ENCODE data around the gene PCYT2.
A peak's percentile ranks its signal among the peaks of the same experiment; 100 is the strongest.

Gene PCYT2

DNA sequence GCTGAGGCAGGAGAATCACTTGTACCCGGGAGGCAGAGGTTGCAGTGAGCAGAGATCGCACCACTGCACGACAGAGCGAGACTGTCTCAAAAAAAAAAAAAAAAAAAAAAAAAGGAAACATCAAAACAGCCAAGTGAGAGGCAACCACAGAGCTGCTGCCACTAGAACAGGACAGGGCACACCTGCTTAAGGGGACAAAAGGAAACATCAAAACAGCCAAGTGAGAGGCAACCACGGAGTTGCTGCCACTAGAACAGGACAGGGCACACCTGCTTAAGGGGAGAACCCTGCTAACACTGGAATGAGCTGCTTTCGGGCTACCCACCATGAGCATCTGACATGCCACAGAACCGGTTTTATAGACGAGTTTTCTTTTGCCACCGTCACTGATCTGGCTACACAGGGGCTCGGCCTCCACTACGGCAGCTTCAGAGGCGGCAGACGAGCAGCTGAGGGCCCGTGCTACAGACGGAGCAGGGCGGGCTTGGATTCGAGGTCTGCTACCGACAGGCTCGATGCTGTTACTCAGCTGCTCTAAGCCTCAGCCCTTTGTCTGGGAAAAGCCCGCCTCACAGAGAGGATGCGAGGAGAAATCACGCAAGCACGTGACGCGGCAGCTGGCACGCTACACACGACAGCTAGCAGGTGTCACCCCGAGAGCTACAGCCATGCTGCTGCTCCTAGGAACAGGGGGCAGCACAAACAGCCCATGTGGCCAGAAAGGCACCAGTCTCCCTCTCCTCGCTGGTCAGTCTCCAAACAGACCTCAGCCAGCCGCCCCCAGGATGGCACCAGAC, 52.8 kb downstream of the PCYT2 start:
- no peak for DNase-seq (ENCODE audit: low read depth)
- H3K4me3 ChIP-seq (ENCODE audit: low read depth, low read length): peak overlapping the region; percentile 99
- TF ChIP-seq, protein P1, sequence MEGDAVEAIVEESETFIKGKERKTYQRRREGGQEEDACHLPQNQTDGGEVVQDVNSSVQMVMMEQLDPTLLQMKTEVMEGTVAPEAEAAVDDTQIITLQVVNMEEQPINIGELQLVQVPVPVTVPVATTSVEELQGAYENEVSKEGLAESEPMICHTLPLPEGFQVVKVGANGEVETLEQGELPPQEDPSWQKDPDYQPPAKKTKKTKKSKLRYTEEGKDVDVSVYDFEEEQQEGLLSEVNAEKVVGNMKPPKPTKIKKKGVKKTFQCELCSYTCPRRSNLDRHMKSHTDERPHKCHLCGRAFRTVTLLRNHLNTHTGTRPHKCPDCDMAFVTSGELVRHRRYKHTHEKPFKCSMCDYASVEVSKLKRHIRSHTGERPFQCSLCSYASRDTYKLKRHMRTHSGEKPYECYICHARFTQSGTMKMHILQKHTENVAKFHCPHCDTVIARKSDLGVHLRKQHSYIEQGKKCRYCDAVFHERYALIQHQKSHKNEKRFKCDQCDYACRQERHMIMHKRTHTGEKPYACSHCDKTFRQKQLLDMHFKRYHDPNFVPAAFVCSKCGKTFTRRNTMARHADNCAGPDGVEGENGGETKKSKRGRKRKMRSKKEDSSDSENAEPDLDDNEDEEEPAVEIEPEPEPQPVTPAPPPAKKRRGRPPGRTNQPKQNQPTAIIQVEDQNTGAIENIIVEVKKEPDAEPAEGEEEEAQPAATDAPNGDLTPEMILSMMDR (IDR thresholded peaks at IDR 0.05; ENCODE audit: insufficient read depth, low read depth, low read length, missing control alignments): no peak

DNA sequence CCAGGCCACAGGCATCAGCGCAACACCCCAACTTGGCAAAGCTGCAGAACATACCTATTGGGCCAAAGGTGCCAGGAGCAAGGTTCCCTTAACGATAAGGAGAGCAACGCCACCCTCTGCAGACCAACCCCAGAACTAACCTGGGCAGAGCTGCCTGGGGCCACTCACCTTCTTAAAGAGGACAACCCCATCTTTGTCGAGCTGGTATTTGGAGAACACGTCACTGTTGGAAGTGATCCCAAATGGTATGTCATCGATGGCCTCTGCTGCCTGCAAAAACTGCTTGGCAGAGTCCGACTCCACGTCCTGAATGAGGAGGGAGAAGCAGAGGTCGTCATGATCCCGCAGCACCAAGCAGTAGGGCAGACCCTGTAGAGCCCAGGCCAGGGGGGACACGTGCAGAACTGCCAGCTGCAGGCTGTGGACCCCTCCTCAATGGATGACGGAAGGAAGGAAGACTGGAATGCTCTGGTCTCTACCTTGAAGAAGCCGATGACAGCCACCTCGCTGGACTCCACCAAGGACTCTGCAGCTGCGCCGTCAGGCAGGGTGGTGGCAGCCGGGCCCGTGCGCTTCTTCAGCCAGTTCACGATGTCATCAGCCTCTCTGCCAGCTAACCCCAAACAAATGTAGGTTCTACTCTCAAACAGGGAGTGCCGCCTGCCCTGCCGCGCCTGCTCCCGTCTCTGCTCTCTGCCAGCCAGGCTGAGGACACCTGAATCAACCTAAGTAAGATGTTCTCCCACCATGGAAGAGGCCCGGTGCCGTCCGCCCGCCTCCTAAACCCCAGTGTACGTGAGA, 56.0 kb downstream of the PCYT2 start:
- peak; percentile 13 for DNase-seq (ENCODE audit: low read depth)
- H3K4me3 ChIP-seq (ENCODE audit: low read depth, low read length): no peak overlapping the region
- TF ChIP-seq, protein P1 (IDR thresholded peaks at IDR 0.05; ENCODE audit: insufficient read depth, low read depth, low read length, missing control alignments): no peak

DNA sequence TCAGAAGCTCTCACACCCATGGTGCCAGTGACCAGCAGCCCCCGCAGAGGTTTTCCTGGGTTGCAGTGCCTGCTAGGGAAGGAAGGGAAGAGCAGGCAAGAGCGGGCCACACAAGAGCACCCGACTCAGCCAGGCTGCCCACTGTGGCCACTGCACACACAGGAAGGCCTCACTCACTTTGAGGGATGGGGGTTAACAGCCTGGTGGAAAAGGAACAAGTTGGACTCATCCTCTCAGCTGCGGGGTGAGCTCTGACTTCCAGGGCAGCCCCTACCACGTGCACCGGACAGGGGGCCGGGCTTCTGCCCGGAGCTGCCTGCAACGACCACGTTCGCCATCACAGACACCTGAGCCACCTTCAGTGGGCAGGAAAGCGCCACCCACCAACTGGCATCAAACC, 59.0 kb downstream of the PCYT2 start:
- H3K4me3 ChIP-seq (ENCODE audit: low read depth, low read length): no peak overlapping the region
- no peak for DNase-seq (ENCODE audit: low read depth)
- TF ChIP-seq, protein P1 (IDR thresholded peaks at IDR 0.05; ENCODE audit: insufficient read depth, low read depth, low read length, missing control alignments): no peak

DNA sequence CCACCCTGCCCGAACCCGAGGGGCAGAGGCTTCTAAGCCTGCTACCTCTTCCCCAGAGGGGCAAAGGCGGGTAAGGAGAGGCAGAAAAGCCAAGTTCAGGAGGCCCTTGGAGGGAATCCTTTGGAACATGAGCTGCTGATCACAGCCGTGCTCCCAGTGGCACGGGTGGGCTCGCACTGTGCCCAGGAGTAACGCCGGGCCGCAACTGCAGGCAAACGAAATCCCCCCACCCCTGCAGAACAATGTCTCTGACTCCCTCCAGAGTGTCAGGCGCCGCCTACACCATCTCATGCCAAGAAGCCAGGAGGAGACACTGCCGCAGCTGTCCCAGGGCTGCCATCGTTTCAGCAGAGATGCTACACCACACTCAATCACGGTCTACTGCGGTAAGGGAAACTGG, 59.8 kb downstream of the PCYT2 start:
- DNase-seq (ENCODE audit: low read depth): no peak

More for the DNA sequence above, 59.8 kb downstream of the PCYT2 start:
- TF ChIP-seq, protein P1 (IDR thresholded peaks at IDR 0.05; ENCODE audit: insufficient read depth, low read depth, low read length, missing control alignments): no peak
- no peak overlapping the region for H3K4me3 ChIP-seq (ENCODE audit: low read depth, low read length)

Data from GM12865 (cell line).